Smooth muscle cell of trachea (primary cell): ENCODE data around the gene ANKRD52. TPM values are rescaled to one million over a fixed set of nuclear protein-coding genes. Genes with fewer than 3 reads are reported as not detected.

Experiments
- total RNA-seq: library from RNA; depleted of rRNA; stranded (reverse); fragments of >200 nt; gene quantifications from 2 replicates; pipeline ENCODE4 v1.2.1, GENCODE V29; 2014

The ANKRD52 gene
- total RNA-seq, result 14.0 and 15.9 TPM in 2 replicates

GRCh38 chr12:56258068-56258819, at the start of gene ANKRD52:
Gene ANKRD52 (minus strand): TSS chr12:56258384. CDS start chr12:56258269, 115 bp downstream.

GRCh38 chr12:56299853-56300643, 41.9 kb upstream of the ANKRD52 start, which contains the start of gene CS:
Gene CS (minus strand): TSS chr12:56300330. CDS start chr12:56300201, 129 bp downstream.

GRCh38 chr12:56266693-56267442, 8.7 kb upstream of the ANKRD52 start, which contains the start of gene COQ10A:
Gene COQ10A (plus strand): TSS chr12:56266942. CDS start chr12:56267119, 177 bp downstream.

GRCh38 chr12:56229916-56230431, 28.2 kb downstream of the ANKRD52 start, which contains the start of gene SLC39A5:
Gene SLC39A5 (plus strand): TSS chr12:56230051. CDS start chr12:56231275, 1,224 bp downstream.

DNA sequence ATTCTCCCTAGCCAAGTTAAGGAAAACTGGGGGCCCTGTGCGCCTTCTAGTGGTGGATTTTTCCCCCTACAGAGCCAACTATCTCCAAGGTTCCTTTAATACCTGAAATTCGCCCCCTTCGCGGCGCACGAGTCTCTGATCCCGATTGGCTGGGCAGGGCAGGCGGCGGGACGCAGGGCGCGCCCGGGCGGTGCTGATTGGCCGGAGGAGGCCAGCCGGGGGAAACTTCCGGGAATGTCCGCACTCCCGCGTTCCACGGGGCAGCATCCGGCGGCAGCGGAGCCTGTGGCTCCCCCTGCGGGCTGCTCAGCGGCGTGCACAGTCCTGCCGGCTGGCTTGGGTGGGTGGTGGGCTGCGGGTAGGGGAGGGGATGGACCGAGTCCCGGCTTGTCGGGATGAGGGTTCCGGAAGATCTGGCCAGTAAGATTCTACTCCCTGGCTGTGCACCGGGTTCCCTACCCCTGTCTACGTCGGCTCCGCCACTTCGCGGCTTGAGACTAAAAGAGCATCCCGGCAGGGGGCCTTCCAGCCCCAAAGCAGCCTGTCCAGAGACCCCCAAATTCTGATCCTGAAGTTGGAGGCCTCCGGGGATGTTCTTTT, 34.0 kb downstream of the ANKRD52 start, which contains the start of gene NABP2:
Gene NABP2 (plus strand): TSS at position 241 of the 600 bp plus-strand sequence. CDS start 515 bp downstream, outside the sequence.

GRCh38 chr12:56221757-56222530, 36.2 kb downstream of the ANKRD52 start, which contains the start of gene RNF41:
Gene RNF41 (minus strand): TSS chr12:56221922. CDS start chr12:56214047, 7,875 bp downstream.

DNA sequence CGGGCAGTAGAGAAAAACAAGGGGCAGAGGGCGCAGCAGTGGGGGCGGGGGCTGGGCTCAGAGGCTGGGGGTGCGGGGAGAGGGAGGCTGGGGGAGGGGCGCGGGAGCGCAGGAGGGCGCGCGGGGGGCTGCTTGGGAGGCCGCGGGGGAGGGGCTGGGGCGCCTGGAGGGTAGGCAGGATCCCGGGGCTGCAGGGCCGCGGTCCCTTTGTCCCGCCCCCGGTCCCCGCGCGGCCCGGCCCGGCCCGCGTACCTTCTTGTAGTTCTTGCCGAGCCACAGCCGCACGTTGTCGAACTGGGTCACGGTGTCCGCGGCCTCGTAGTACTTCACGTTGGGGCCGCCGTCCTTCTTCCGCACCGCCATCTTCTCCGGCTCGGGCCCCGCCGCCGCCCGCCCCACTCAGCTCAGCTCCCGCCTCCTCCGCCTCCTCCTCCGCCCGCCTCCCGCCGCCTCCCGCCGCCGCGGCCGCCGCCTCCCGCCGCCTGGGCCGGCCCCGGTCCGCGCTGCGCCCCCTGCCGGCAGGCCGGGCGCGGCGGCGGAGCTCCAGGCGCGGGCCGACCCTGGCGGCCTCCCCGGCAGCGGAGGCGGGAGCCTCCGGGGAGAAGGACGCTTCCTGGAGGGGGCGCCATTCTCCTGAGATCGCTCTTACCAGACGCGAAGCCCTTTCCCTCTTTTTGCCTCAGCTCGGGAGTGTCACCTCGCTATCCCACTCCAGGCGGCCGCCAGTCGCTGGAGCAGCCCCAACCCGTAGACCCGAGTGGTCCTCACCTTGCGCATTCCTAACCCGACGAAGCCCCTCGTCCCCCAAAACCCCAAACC, 68.9 kb downstream of the ANKRD52 start, which contains the start of gene SMARCC2:
Gene SMARCC2 (minus strand): TSS at position 385 of the 819 bp plus-strand sequence. CDS start 22 bp downstream, at position 363.

Other genes starting within 250 kb of the ANKRD52 start
- gene IKZF4, start 237.3 kb downstream of the ANKRD52 start, total RNA-seq, result 1.2 and 1.7 TPM in 2 replicates
- 136 and 411 TPM in 2 replicates for gene RPS26, start 216.5 kb downstream of the ANKRD52 start, total RNA-seq
- 0.33 and 2.3 TPM in 2 replicates for gene ERBB3, start 178.2 kb downstream of the ANKRD52 start, total RNA-seq
- 101 and 138 TPM in 2 replicates for gene PA2G4, start 153.8 kb downstream of the ANKRD52 start, total RNA-seq
- 1,465 and 2,446 TPM in 2 replicates for gene RPL41, start 141.8 kb downstream of the ANKRD52 start, total RNA-seq
- gene ZC3H10, start 140.1 kb downstream of the ANKRD52 start, total RNA-seq, result 4.4 and 5.6 TPM in 2 replicates
- 396 and 399 TPM in 2 replicates for gene ESYT1, start 130.1 kb downstream of the ANKRD52 start, total RNA-seq
- 68.3 and 89.3 TPM in 2 replicates for gene MYL6B, start 105.8 kb downstream of the ANKRD52 start, total RNA-seq
- 1,139 and 2,051 TPM in 2 replicates for gene MYL6, start 100.0 kb downstream of the ANKRD52 start, total RNA-seq
- 42.6 and 58.9 TPM in 2 replicates for gene SMARCC2, start 68.9 kb downstream of the ANKRD52 start, total RNA-seq
- gene RNF41, start 36.5 kb downstream of the ANKRD52 start, total RNA-seq, result 82.5 and 144 TPM in 2 replicates
- gene NABP2, start 34.0 kb downstream of the ANKRD52 start, total RNA-seq, result 27.0 and 29.2 TPM in 2 replicates
- gene SLC39A5, start 28.3 kb downstream of the ANKRD52 start, total RNA-seq, result not detected in 2 replicates
- gene COQ10A, start 8.6 kb upstream of the ANKRD52 start, total RNA-seq, result 8.6 and 11.9 TPM in 2 replicates
- gene CS, start 41.9 kb upstream of the ANKRD52 start, total RNA-seq, result 99.2 and 103 TPM in 2 replicates
- gene CNPY2, start 57.6 kb upstream of the ANKRD52 start, total RNA-seq, result 47.8 and 76.2 TPM in 2 replicates
- 21.5 and 30.3 TPM in 2 replicates for gene PAN2, start 75.6 kb upstream of the ANKRD52 start, total RNA-seq
- 0.50 and 0.58 TPM in 2 replicates for gene IL23A, start 80.5 kb upstream of the ANKRD52 start, total RNA-seq
- gene STAT2, start 101.7 kb upstream of the ANKRD52 start, total RNA-seq, result 291 and 409 TPM in 2 replicates
- not detected in 2 replicates for gene APOF, start 104.5 kb upstream of the ANKRD52 start, total RNA-seq
- gene TIMELESS, start 191.0 kb upstream of the ANKRD52 start, total RNA-seq, result 4.6 and 17.5 TPM in 2 replicates
- not detected in 2 replicates for gene MIP, start 196.3 kb upstream of the ANKRD52 start, total RNA-seq
- 1.7 and 2.2 TPM in 2 replicates for gene SPRYD4, start 210.2 kb upstream of the ANKRD52 start, total RNA-seq
- under 0.01 and 0.73 TPM in 2 replicates for gene GLS2, start 229.8 kb upstream of the ANKRD52 start, total RNA-seq